Cortex of kidney (tissue), 1 donor: ENCODE measurements around the gene OR13C2.
"Not testable (repeated sequence)": the region's sequence is repeated elsewhere in the genome, so short reads cannot be mapped to it uniquely, and the experiment has no call there.

Experiments used
- DNase-seq: peaks from one replicate; lab custom pipeline; 2025; lab: John Stamatoyannopoulos, UW

Gene OR13C2

GRCh38 chr9:104605527-104605926, at the start of gene OR13C2:
Gene OR13C2 (minus strand): TSS chr9:104605627. CDS start chr9:104605627, 0 bp downstream.
- DNase-seq = not testable (repeated sequence)

GRCh38 chr9:104635456-104635855, 30.0 kb upstream of the OR13C2 start:
- no peak for DNase-seq

GRCh38 chr9:104633976-104634520, 28.6 kb upstream of the OR13C2 start:
- DNase-seq = no peak

GRCh38 chr9:104625964-104626363, 20.5 kb upstream of the OR13C2 start:
- not testable (repeated sequence) for DNase-seq

GRCh38 chr9:104618104-104618503, 12.7 kb upstream of the OR13C2 start, which contains the start of gene OR13C9:
Gene OR13C9 (minus strand): TSS chr9:104618204. CDS start chr9:104618204, 0 bp downstream.
- DNase-seq = no peak

GRCh38 chr9:104617418-104617817, 12.0 kb upstream of the OR13C2 start:
- DNase-seq = no peak

- DNase-seq = no peak
Observed at GRCh38 chr9:104611213-104611612, 5.8 kb upstream of the OR13C2 start.

- no peak for DNase-seq
Observed at GRCh38 chr9:104608336-104608735, 2.9 kb upstream of the OR13C2 start.

- DNase-seq = no peak
Observed at GRCh38 chr9:104606152-104606551, 725 bp upstream of the OR13C2 start.

GRCh38 chr9:104604801-104605200, 626 bp downstream of the OR13C2 start:
- DNase-seq = no peak

- DNase-seq = not testable (repeated sequence)
Observed at GRCh38 chr9:104599313-104599712, 6.1 kb downstream of the OR13C2 start, which contains the start of gene OR13C5. Gene OR13C5 (minus strand): TSS chr9:104599413. CDS start chr9:104599413, 0 bp downstream.

GRCh38 chr9:104598749-104599148, 6.7 kb downstream of the OR13C2 start:
- DNase-seq = not testable (repeated sequence)

GRCh38 chr9:104589626-104590025, 15.8 kb downstream of the OR13C2 start:
- DNase-seq = no peak

GRCh38 chr9:104586496-104587180, 18.8 kb downstream of the OR13C2 start:
- no peak for DNase-seq

- DNase-seq = no peak
Observed at GRCh38 chr9:104580562-104580961, 24.9 kb downstream of the OR13C2 start.

- DNase-seq = no peak
Observed at GRCh38 chr9:104577263-104577662, 28.2 kb downstream of the OR13C2 start.

- no peak for DNase-seq
Observed at GRCh38 chr9:104575456-104575855, 30.0 kb downstream of the OR13C2 start.

- DNase-seq = no peak
Observed at GRCh38 chr9:104572612-104573011, 32.8 kb downstream of the OR13C2 start.

- no peak for DNase-seq
Observed at GRCh38 chr9:104568868-104569267, 36.6 kb downstream of the OR13C2 start, which contains the start of gene OR13C8. Gene OR13C8 (plus strand): TSS chr9:104569168. CDS start chr9:104569168, 0 bp downstream.

- DNase-seq = no peak
Observed at GRCh38 chr9:104564358-104564757, 41.1 kb downstream of the OR13C2 start.

GRCh38 chr9:104556830-104557634, 48.4 kb downstream of the OR13C2 start:
- DNase-seq = no peak

GRCh38 chr9:104555521-104555920, 49.9 kb downstream of the OR13C2 start:
- no peak for DNase-seq
